ENCODE data around the gene INTS15.

GRCh38 chr7:6642861-6643640 is 53.2 kb downstream of the INTS15 start:
- TF ChIP-seq POLR2A (IDR thresholded peaks at IDR 0.05): no peak
- TF ChIP-seq CTCF (IDR thresholded peaks at IDR 0.05): no peak

All from heart left ventricle (tissue), 13 donors.